Esophagus squamous epithelium (tissue), 4 donors: ENCODE measurements around the gene PPHLN1.

Experiments
- CTCF ChIP-seq, 6 experiments: fragments of 450-650 bp in 4 of 6; fragments of 200-600 bp in 2 of 6; sonication (generic) in 2 of 6; IDR thresholded peaks; one replicate each; pipeline ENCODE4 v1.5.1; 2016 to 2019; ENCODE audit warnings: antibody characterized with exemption in 6 of 6, mild to moderate bottlenecking in 4 of 6, moderate library complexity in 4 of 6
- POLR2A ChIP-seq, 4 donors: fragments of 450-650 bp; IDR thresholded peaks; one replicate each; pipeline ENCODE4 v1.6.1; 2017; ENCODE audit warnings: antibody characterized with exemption in 4 of 4, mild to moderate bottlenecking in 4 of 4, moderate library complexity in 3 of 4

GRCh38 chr12:42468921-42469320, 143.0 kb downstream of the PPHLN1 start:
- TF ChIP-seq CTCF (IDR thresholded peaks at IDR 0.05) = no peak
- TF ChIP-seq POLR2A (IDR thresholded peaks at IDR 0.05) = no peak
